ENCODE data around the gene NCAPG2. TPM values are rescaled to one million over a fixed set of nuclear protein-coding genes. Genes with fewer than 3 reads are reported as not detected.
A peak's percentile ranks its signal among the peaks of the same experiment; 100 is the strongest.

NCAPG2 gene
- total RNA-seq, 4 donors from 2014 or later, result 6.7 to 8.3 (median 7.7) TPM

- WGBS, 2 donors, result 85 to 87% methylated on average over 2 of the region's 2 CpGs
- peaks cover 0 to 9% of the 10 kb centered on the region in 2 donors for H3K4me1 ChIP-seq
- no peak for DNase-seq
- H3K4me3 ChIP-seq (replicated peaks in 1 of 3), result no peak overlapping the region
- intact Hi-C loops (cut with DNase I), result no loop called here
- TF ChIP-seq POLR2A (IDR thresholded peaks at IDR 0.05), result no peak
- no peak for TF ChIP-seq CTCF (IDR thresholded peaks at IDR 0.05)
- H3K27ac ChIP-seq, result no peak overlapping the region
- H3K9me3 ChIP-seq, result no peaks in the 10 kb centered on the region
- H3K27me3 ChIP-seq, result no peaks in the 10 kb centered on the region
- no peaks in the 10 kb centered on the region for H3K36me3 ChIP-seq
These were observed 88.6 kb downstream of the NCAPG2 start for GRCh38 chr7:158616050-158616449.

- Histone ChIP-seq H3K36me3 (no peaks in the 10 kb centered on the region), H3K9me3 (no peaks in the 10 kb centered on the region), H3K4me1 (peaks cover 0 to 9% of the 10 kb centered on the region in 2 donors), H3K27ac (no peak overlapping the region), H3K27me3 (no peaks in the 10 kb centered on the region), H3K4me3 (replicated peaks in 1 of 3) (no peak overlapping the region)
- 36 to 40% methylated on average over 1 of the region's 1 CpG for WGBS, 2 donors
- TF ChIP-seq POLR2A (IDR thresholded peaks at IDR 0.05), result no peak
- TF ChIP-seq CTCF (IDR thresholded peaks at IDR 0.05), result no peak
- intact Hi-C loops (cut with DNase I), result no loop called here
- DNase-seq, result no peak
These were observed 89.9 kb downstream of the NCAPG2 start for GRCh38 chr7:158614700-158615099.

- no peaks in the 10 kb centered on the region for H3K9me3 ChIP-seq
- no peak overlapping the region for H3K4me3 ChIP-seq (replicated peaks in 1 of 3)
- peaks cover 0 to 9% of the 10 kb centered on the region in 2 donors for H3K4me1 ChIP-seq
- intact Hi-C loops (cut with DNase I), result no loop called here
- no peaks in the 10 kb centered on the region for H3K27me3 ChIP-seq
- no peaks in the 10 kb centered on the region for H3K36me3 ChIP-seq
- DNase-seq, result peak; percentile 21 to 43
- no peak for TF ChIP-seq CTCF (IDR thresholded peaks at IDR 0.05)
- WGBS, 2 donors, result 64 to 71% methylated on average over 2 of the region's 2 CpGs
- no peak overlapping the region for H3K27ac ChIP-seq
These were observed 91.1 kb downstream of the NCAPG2 start for GRCh38 chr7:158613481-158613880.

- Histone ChIP-seq H3K36me3 (no peaks in the 10 kb centered on the region), H3K27ac (no peak overlapping the region), H3K9me3 (no peaks in the 10 kb centered on the region), H3K4me3 (replicated peaks in 1 of 3) (no peak overlapping the region), H3K27me3 (no peaks in the 10 kb centered on the region), H3K4me1 (peaks cover 0 to 9% of the 10 kb centered on the region in 2 donors)
- 95 to 97% methylated on average over 4 of the region's 4 CpGs for WGBS, 2 donors
- DNase-seq, result no peak
- intact Hi-C loops (cut with DNase I), result no loop called here
- no peak for TF ChIP-seq POLR2A (IDR thresholded peaks at IDR 0.05)
These were observed 92.1 kb downstream of the NCAPG2 start for GRCh38 chr7:158612546-158612945.

GRCh38 chr7:158611541-158611940 lies 93.1 kb downstream of the NCAPG2 start:
- Histone ChIP-seq H3K9me3 (no peaks in the 10 kb centered on the region), H3K4me1 (peaks cover 0 to 9% of the 10 kb centered on the region in 2 donors), H3K4me3 (replicated peaks in 1 of 3) (no peak overlapping the region), H3K27me3 (no peaks in the 10 kb centered on the region), H3K27ac (no peak overlapping the region), H3K36me3 (no peaks in the 10 kb centered on the region)
- DNase-seq, result no peak
- WGBS, 2 donors, result 86 to 91% methylated on average over 8 of the region's 8 CpGs
- TF ChIP-seq CTCF (IDR thresholded peaks at IDR 0.05) (no peak), POLR2A (IDR thresholded peaks at IDR 0.05) (no peak)
- intact Hi-C loops (cut with DNase I), result no loop called here
